ENCODE results near the gene HSFX4. TPM values are rescaled to one million over a fixed set of nuclear protein-coding genes. Genes with fewer than 3 reads are reported as not detected.

HSFX4 gene
- polyA plus RNA-seq, 1 experiment, result not detected

- TF ChIP-seq, protein P1, sequence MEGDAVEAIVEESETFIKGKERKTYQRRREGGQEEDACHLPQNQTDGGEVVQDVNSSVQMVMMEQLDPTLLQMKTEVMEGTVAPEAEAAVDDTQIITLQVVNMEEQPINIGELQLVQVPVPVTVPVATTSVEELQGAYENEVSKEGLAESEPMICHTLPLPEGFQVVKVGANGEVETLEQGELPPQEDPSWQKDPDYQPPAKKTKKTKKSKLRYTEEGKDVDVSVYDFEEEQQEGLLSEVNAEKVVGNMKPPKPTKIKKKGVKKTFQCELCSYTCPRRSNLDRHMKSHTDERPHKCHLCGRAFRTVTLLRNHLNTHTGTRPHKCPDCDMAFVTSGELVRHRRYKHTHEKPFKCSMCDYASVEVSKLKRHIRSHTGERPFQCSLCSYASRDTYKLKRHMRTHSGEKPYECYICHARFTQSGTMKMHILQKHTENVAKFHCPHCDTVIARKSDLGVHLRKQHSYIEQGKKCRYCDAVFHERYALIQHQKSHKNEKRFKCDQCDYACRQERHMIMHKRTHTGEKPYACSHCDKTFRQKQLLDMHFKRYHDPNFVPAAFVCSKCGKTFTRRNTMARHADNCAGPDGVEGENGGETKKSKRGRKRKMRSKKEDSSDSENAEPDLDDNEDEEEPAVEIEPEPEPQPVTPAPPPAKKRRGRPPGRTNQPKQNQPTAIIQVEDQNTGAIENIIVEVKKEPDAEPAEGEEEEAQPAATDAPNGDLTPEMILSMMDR (IDR thresholded peaks at IDR 0.05; ENCODE audit: insufficient read depth, low read depth, low read length), result no peak
- no peak overlapping the region for H3K4me3 ChIP-seq (ENCODE audit: low read depth, low read length)
- no peak for DNase-seq (ENCODE audit: low read depth)
- H3K36me3 ChIP-seq (ENCODE audit: control insufficient read depth, insufficient read depth, low read length), result no peaks in the 10 kb centered on the region; the same call in 1 of the 2 replicates
- no peaks in the 10 kb centered on the region for H3K27me3 ChIP-seq (ENCODE audit: control insufficient read depth, insufficient read depth, low read length)
- CTCF ChIA-PET, result interaction anchor here (1.0 to 1.4 kb wide), 2 partner anchors 8 to 537 kb away, joined by 3 to 4 read pairs; no protein-coding TSS in a partner anchor
- POLR2A ChIA-PET, result no interaction called here
Observed at GRCh38 chrX:149948016-149948415, 18.6 kb downstream of the HSFX4 start.

DNA sequence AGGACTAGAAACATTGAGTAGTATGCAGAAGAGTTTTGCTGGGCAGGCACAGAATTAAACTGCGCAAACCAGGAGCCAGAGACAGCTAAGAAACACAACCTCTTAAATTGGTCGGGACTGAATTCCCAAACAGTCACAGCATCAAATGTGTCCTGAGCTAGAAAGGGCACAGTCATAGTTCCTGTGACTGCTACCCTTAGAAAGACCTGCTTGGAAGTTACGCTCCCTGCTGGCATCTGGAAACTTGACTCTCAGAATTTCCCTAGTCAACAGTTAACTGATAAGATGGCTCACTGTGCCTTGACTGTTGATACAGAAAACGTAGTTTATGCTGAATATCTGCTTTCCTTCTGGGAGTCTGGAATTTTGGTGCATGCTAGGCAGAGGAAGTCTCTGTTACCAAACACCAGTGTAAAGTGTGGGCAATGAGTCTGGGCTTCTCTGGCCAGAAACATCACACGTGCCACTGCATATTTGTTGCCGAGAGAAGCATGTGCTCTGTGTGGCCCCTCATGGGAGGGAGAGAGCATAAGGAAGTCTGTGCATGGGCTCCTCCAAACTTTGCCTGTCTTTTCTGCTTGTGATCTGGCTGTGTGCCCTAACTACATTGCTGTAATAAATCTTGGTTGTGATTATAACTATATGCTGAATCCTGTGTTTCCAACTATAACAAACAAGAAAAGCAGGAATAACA is 20.5 kb downstream of the HSFX4 start:
- no peak overlapping the region for H3K4me3 ChIP-seq (ENCODE audit: low read depth, low read length)
- TF ChIP-seq, protein P1 (IDR thresholded peaks at IDR 0.05; ENCODE audit: insufficient read depth, low read depth, low read length), result no peak
- no peaks in the 10 kb centered on the region for H3K27me3 ChIP-seq (ENCODE audit: control insufficient read depth, insufficient read depth, low read length)
- POLR2A ChIA-PET, result interaction anchor here (0.6 kb wide), 1 partner anchor 738 kb away, joined by 5 read pairs; no protein-coding TSS in a partner anchor
- CTCF ChIA-PET, result interaction anchor here (0.7 to 1.0 kb wide), 4 partner anchors 10 to 766 kb away, joined by 3 to 4 read pairs (median 3); no protein-coding TSS in a partner anchor
- no peaks in the 10 kb centered on the region for H3K36me3 ChIP-seq (ENCODE audit: control insufficient read depth, insufficient read depth, low read length)
- no peak for DNase-seq (ENCODE audit: low read depth)

DNA sequence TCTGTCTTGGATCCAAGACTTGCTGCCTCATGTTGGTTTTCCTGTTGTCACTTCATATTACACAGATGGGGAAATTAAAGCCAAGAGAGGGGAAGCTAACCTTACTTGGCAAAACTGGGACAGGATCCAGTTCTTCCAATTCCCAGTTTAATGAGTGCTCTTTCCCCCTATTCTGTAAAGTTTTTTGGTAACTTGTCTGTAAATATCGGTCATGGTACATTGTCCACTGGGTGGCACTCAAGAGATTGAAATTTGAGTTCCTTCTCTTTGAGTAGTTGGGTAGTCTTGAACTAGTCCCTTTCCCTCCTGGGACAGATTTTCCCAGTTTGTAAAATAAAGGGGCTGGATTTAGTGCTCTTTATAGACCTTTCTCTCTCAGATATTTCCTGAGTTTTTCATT is 21.3 kb downstream of the HSFX4 start:
- POLR2A ChIA-PET, result no interaction called here
- CTCF ChIA-PET, result interaction anchor here (0.7 to 1.0 kb wide), 4 partner anchors 11 to 765 kb away, joined by 3 to 4 read pairs (median 3); no protein-coding TSS in a partner anchor
- TF ChIP-seq, protein P1 (IDR thresholded peaks at IDR 0.05; ENCODE audit: insufficient read depth, low read depth, low read length), result peak; percentile 37
- Histone ChIP-seq H3K36me3 (ENCODE audit: control insufficient read depth, insufficient read depth, low read length) (no peaks in the 10 kb centered on the region), H3K4me3 (ENCODE audit: low read depth, low read length) (no peak overlapping the region), H3K27me3 (ENCODE audit: control insufficient read depth, insufficient read depth, low read length) (no peaks in the 10 kb centered on the region)
- DNase-seq (ENCODE audit: low read depth), result peak; percentile 27

DNA sequence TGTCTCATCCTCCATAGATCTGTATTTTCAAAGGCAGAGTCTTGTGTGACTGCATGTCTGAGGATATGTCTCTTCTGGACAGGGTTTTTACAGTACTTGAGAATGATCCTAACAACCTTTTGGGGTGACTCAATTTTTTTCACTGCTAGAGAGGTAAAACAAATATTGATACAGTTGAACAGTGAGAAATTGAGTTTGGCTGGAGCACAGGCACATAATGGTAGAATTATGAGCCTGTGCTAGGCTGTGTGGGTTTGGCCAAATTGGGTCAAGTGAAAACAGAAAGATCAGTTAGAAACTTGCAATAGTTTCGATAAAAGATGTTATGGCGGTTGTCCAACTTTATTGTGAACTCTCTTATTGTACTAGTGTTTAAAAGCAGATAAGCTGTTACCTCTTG is 32.2 kb downstream of the HSFX4 start:
- ChIA-PET CTCF (interaction anchor here (0.6 kb wide), 1 partner anchor 513 kb away, joined by 3 read pairs; no protein-coding TSS in a partner anchor), POLR2A (no interaction called here)
- TF ChIP-seq, protein P1 (IDR thresholded peaks at IDR 0.05; ENCODE audit: insufficient read depth, low read depth, low read length), result no peak
- Histone ChIP-seq H3K36me3 (ENCODE audit: control insufficient read depth, insufficient read depth, low read length) (no peaks in the 10 kb centered on the region), H3K27me3 (ENCODE audit: control insufficient read depth, insufficient read depth, low read length) (no peaks in the 10 kb centered on the region), H3K4me3 (ENCODE audit: low read depth, low read length) (no peak overlapping the region)
- no peak for DNase-seq (ENCODE audit: low read depth)

DNA sequence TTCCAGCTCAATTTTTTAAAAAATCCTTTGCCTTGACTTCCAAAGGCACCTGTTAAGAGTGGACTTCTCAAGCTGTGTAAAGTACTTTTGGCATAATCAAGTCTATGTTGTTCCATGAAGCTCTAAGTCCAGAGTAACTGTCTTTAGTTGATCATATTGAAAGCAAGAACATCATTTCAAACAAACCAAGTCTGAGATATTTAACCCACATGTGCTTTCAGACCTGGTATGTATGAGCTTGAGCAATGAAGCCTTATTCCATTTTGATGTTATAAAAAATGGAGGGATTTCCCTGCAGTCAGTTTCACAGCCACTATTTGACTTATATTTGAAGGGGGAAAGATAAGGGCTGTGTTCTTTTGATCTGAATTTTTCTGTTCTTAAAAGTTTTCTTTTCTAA is 32.6 kb downstream of the HSFX4 start:
- H3K27me3 ChIP-seq (ENCODE audit: control insufficient read depth, insufficient read depth, low read length), result no peaks in the 10 kb centered on the region
- POLR2A ChIA-PET, result no interaction called here
- DNase-seq (ENCODE audit: low read depth), result no peak
- H3K4me3 ChIP-seq (ENCODE audit: low read depth, low read length), result no peak overlapping the region
- CTCF ChIA-PET, result interaction anchor here (0.6 to 1.4 kb wide), 2 partner anchors 85 to 513 kb away, joined by 3 to 5 read pairs; no protein-coding TSS in a partner anchor
- H3K36me3 ChIP-seq (ENCODE audit: control insufficient read depth, insufficient read depth, low read length), result no peaks in the 10 kb centered on the region
- TF ChIP-seq, protein P1 (IDR thresholded peaks at IDR 0.05; ENCODE audit: insufficient read depth, low read depth, low read length), result no peak
